GM19467 (cell line): ENCODE results near the gene KMO.

ENCODE experiments used
- ATAC-seq: cut with Tn5 transposase; IDR thresholded peaks from one replicate; pipeline ENCODE4 v1.9.1; 2021; ENCODE audit warnings: mild to moderate bottlenecking, moderate library complexity; ENCODE audit not compliant: unreplicated experiment

KMO gene

DNA sequence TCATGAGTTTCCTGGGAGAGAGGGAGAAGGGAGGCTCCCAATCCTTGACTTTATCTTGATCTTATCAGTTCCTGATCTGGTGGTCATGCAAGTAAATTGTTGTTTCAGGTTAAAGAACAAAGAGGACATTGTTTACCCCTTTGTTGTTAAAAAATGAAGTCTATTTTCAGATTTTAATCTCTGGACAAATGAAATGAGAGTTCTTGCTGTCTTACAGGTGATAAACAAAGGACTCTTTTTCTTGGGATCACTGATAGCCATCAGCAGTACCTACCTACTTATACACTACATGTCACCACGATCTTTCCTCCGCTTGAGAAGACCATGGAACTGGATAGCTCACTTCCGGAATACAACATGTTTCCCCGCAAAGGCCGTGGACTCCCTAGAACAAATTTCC, 59.6 kb downstream of the KMO start:
- ATAC-seq, result no peak

DNA sequence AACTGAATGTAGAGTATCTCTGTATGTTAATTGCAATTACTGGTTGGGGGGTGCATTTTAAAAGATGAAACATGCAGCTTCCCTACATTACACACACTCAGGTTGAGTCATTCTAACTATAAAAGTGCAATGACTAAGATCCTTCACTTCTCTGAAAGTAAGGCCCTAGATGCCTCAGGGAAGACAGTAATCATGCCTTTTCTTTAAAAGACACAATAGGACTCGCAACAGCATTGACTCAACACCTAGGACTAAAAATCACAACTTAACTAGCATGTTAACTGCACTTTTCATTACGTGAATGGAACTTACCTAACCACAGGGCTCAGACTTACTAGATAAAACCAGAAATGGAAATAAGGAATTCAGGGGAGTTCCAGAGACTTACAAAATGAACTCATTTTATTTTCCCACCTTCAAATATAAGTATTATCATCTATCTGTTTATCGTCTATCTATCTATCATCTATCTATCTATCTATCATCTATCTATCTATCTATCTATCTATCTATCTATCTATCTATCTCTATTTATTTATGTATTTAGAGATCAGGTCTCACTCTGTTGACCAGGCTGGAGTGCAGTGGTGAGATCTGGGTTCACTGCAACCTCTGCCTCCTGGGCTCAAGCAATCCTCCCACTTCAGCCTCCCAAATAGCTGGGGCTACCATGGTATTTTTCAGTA, 60.2 kb downstream of the KMO start:
- peak; percentile 42 for ATAC-seq

DNA sequence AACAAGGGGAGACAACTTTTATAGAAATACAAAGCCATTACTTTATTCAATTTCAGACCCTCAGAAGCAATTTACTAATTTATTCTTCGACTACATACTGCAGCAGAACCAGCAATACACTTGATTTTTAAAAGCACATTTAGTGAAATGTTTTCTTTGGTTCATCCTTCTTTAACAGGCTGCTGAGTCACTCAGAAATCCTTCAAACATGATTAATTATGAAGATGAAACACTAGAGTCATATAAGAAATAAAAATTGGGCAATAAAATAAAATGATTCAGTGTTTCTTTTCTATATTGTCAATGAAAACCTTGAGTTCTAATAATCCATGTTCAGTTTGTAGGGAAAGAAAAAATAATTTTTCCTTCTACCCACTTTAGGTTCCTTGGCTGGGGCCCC, 61.0 kb downstream of the KMO start:
- no peak for ATAC-seq

DNA sequence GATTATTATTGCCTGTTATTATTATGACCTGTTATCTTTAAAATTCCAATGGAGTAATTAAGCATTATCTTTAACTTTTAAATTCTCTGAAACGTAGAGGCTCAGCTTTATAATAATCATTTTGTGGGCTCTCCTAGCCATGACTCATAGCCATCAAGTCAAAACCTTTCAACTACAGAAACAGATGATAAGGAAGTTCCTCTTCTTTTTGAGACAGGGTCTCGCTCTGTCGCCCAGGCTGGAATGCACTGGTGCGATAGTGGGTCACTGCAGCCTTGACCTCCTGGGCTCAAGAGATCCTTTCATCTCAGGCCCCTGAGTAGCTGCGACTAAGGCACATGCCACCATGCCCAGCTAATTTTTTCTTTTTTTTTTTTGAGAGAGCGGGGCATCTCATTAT, 64.5 kb downstream of the KMO start:
- ATAC-seq, result no peak

DNA sequence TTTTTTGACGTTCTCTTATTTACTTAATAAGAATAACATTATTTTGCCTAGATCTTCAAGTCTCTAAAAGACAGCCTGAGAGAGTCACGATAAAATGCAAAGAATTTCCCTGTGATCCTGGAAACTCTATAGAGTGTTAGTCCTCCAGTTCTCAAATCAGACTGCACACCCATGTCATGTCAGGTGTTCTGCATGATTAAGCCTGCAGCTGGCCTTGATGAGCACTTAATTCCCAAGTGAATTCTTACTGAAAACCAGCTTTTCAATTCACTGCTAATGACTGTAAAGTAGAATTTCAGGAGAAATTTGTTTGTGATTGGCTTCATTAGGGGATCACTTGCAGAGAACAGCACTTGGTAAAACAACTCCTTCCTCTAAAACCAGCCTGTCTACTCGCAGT, 66.1 kb downstream of the KMO start:
- peak; percentile 41 for ATAC-seq

DNA sequence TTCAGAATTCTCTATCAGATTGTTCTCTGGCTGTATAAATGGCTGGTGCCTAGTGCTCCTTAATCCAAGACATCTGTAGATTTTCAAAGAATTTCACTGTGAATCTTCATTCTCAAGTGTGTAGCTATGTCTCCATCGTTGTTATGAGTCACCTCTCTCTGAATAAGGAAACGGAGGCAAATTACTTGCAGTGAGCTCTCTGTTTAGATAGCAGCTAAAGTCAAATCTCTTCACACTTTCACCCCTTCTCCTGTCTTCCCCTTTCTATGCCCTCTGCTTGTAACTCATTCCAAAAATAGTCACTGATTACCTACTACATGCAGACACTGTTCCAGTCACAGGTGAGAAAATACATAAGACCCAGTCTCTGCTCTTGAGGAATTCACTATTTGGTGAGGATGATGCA, 68.3 kb downstream of the KMO start:
- ATAC-seq, result peak; percentile 79

DNA sequence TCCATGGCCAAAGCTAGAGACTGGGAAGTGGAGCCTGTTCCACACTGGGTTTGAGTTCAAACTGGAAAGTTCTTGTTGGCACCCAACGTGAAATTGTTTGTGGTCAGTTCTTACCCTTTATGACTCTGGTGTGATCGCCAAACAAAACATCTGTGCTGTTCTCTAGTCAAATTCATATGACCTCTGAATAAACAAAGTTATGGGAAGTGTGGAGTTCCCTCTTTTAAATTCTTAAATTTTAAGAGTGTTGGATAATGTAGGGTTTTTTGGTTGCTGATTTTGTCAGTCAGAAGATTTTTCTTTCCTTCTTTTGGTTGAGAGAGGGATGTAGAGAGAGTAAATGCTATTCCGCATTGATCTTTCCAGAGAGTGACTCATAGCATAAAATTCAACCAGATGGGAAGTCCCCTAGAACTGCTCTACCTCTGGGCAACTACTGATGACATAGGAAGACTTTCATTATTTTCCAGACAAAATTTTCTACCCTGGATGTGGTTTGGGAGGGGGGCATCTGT, 71.6 kb downstream of the KMO start:
- ATAC-seq, result no peak

DNA sequence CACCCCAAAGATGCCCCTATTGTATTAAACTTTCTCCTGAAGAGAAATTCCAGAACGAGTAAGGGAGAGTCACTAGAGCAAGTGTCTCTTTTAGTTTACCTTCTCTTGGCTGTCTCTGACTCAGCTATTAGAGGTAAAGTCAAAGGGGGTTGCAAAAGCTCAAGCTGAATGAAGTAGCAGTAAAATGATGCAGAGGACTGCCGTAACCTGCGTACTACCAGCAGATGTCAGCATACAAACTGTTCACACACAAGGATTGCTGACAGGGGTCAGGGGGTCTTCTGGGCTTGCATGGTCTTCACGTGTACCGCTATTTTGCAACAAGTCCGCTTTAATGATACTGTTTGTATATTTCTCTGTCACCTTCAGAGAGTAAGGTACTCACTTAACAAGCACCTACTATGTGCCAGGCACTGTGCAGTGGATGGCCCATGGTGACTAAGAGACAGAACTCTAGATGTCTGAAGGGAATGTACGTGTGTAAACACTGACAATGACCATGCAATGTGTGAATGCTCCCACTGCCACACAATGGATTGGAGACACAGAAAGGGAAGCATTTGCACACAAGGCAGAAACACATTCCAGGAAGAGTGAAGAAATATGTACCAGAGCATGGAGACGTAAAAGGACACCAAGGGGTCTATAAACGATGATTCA, 73.1 kb downstream of the KMO start:
- ATAC-seq, result no peak

DNA sequence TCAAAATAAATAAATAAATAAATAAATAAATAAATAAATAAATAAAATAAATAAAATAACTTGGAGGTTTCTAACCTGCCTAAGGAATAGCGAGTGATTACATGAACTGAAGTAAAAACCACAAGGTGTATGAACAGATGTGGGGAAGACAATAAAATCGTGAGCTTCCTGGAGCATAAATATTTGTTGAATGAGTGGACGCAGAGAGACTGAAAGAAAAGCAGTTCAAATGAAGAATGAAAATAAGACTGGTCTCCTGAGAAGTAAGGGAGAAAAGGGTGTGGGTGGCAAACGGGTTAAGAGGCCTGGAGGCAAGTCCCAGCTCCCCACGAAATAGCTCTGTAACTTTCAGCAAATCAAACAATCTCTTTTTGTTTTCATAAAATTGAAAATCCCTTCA, 74.4 kb downstream of the KMO start:
- ATAC-seq, result no peak

DNA sequence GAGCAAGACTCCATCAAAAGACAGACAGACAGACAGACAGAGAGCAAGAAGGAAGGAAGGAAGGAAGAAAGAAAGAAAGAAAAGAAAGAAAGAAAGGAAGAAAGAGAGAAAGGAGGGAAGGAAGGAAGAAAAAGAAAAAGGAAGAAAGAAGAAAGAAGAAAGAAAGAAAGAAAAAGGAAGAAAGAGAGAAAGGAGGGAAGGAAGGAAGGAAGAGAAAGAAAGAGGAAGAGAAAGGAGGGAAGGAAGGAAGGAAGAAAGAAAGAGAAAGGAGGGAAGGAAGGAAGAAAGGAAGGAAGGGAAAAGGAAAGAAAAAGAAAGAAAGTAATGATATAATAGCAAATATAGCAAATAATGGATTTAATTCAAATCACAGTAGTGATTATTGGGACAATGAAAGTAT, 75.3 kb downstream of the KMO start:
- no peak for ATAC-seq

DNA sequence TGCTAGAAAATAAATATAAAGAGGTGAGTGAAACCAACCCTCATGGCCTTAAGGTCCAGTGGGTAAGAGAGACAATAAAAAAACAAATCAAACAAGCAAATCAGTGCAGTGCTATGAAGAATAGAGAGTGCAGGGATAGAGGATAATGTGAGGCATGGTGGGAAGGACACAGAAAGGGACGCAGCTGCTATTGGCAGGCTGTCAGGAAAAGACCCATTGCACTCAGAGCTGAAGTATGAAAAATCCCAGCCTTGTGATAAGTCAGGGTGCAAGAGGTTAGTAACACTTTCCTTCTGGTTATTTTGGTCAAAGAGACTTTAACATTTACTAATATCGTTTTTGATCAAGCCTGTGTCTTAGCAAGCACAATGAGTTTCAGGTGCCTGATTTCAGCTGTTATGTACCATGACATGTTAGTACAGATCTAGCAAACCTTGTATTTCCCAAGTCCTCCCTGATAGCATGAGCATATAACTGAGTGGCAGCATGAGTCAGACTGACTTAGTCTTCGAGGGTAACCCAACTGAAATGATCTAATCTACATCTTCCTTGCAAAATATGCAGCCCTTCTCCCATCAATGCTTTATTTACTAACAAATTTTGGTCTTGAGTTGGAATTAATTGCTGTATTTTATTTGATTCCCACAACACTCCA, 76.3 kb downstream of the KMO start:
- no peak for ATAC-seq

DNA sequence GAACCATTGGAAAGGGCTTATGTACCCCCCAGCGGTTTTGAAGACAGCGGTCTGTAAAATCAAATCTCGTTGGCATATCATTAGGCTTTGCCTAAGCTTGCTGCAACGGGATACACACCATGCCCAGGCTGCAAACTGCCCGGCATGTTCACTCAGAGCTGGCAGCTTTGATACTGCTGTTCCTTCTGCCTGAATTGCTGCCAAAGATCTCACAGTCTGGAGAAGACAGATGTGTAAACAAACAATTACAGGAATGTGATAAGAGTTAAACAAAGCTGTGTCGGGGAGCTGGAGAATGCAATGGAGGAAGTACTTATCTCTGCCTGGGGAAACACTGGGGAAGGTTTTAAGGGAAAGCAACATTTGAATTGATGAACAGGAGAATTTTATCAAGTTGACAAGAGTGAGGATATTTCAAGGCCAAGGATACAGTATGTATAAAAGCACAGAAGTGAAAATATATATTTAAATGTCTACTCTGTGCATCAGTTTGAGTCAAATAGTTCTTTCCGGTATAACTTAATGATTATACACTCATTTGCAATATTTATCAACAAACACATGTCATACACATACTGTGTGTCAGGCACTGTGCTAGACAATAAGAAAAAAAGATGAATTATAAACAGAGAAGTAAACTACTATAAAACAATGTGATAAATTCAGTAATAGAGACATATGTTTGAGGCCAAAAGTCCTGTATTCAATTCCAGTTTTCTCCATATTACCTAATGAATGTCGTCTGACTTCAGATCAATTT, 78.1 kb downstream of the KMO start:
- ATAC-seq, result no peak

DNA sequence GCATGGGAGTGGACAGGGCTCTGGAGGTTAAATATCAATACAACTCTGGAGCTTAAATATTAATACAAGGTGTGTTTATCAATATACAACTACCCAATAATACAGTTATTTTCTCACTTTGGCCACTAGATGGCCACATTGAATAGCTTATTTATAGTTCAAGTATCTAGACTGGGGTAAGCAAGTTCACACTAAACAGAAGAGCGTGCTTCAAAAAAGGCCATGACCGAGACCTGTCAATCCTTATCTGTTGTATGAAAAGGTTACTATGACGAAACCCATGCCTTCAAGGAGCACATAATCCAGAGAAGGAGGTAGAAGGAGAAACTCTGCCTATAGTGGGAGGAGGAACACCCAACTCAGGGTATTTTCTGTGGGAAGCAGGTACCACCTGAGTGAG, 78.9 kb downstream of the KMO start:
- ATAC-seq, result peak; percentile 92

DNA sequence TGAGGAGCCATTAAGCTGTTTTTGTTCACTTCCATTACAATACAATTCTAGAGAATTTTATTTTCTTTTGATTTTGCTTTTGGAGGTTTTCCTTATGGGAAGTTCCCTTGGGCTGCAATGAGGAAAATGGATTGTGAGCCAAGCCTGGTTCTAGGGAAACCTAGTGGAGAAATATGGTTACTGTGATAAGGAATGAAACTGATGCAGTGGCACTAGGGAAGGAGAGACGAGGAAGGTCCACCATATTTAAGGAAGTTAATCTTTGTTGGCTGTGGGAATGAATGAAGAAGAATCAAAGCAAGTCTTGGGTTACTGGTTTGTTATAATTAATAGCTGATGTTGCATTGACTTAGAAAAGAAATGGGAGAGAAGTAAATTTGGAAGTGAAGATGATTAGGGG, 79.6 kb downstream of the KMO start:
- ATAC-seq, result no peak

DNA sequence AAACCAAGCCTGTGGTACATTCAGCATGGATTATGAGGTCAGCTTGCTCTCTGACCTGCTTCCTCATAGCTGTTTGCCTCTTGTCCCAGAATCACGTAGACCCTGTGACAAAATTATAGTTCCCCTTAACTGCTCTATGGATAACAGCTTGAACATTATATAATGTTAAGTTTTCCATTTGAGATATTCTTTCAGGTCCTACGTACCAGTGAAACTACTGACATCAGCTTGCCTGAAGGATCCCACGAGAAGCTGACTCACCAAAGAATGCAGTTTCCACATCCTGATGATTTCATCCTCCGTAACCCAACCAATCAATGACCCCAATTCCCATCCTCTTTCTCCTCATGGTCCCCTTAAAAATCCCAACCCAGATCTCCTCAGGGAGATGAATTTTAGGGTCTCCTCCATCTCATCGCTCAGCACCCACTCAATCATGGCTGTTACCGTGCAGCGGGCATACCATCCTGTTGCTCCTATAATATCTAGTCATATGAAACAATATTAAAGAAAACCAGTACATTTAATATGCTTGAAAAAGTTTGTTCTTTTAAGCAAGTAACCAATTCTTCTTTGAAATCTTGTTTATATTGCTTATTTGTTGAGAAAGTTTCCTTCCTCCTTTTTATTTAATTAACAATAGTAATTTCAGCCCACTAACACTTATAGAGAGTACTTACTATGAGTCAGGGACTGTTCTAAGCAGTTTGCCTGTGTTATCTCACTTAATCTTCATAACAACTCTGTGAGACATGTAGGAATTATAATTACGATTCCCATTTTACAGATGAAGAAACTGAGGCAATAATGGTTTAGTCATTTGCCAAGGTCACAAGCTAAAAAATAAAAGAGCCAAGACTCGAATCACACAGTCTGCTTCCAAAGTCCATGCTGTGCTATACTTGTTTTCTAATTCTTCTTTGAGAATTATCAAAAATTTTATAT, 80.6 kb downstream of the KMO start:
- ATAC-seq, result no peak

DNA sequence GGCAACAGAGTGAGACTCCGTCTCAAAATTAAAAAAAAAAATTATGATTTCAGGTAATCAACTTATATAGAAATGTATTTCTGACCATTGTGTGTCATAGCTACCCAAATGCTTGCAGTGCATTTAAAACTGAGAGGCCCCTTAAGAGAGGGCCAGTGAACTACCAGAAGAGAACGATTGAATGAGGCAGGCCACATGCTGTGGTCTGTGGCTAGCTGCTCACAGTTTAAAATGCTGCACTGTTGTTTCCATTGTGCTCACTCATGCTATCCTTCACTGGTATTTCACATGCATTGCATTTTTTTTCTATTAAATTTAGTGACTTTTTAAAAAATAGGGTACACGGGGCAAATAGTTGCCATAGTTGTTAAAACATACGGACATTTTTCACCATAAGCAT, 82.0 kb downstream of the KMO start:
- ATAC-seq, result no peak

DNA sequence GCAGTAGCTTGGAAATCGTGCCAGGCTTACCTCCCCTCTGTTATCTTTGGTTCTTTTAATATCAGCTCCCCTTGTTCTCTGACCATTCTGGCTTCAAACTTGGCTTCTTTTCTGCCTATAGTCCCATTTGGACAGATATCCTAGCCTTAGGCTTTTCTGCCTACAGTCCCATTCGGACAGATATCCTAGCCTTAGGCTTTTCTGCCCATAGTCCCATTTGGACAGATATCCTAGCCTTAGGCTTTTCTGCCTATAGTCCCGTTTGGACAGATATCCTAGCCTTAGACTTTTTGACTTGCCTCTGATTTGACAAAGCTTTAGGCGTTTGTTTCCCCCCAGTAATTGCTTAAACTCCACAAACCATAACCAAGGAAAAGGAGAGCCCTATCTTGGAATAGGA, 82.4 kb downstream of the KMO start:
- ATAC-seq, result no peak

DNA sequence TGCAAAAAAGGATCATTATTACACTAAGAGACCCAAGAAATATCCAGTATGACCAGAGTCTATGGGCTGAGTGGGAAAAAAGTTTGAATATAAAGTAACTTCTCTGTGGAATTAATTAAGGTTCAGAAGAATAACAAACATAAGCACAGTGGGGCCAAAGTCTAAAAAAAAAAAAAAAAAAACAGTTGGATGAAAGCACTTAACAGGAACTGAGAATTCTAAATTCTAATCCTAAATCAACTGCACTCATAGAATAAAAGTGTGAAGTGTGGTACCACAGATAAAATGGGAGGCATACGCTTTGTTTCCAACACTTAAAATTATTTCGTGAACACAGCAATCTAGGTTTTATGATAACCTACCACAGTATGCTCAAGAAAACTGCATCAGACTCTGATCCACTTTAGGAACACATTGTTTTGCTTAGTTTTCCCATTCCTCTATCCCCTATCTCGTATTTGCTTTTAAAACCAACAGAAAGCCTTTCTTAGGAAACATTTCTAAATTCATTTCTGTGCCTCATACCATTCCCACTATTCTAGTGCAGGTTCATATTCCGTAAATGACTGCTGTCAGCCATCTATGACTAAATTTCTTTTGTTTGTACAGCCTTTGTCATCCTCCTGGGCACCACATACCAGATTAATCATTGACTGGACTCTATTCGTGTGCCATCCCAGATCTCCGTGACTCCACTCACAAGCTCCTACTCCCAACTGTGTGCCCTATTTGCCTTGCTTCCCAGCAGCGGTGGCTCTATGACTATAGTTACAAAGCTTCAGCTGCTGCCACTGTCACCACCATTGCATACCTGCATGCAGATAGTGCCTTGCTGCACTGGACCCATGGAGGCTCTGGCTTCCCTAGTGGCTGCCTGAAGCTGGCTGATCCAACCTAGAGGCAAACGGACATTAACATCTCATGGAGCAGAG, 83.1 kb downstream of the KMO start:
- ATAC-seq, result no peak

DNA sequence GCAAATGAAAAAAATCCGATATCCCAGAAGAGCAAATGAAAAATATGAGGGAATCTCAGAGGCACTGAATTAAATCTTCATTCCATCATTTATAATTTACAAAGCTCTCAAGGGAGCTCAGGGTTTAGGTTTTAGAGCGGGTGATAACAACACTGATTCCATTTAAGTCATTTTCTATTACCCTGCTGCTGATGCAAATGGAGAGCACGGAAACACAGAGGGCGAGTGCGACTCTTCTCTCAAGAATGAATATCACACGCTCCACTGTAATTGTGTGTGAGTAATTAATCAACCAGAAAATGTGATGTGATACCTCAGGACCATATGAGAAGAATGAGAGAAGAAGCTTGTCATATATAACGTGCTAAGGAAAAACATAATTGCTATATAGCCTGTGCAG, 85.2 kb downstream of the KMO start:
- no peak for ATAC-seq
